HuH-7 (cell line): Measurements from ENCODE around the gene SHCBP1.
"Not testable (repeated sequence)": the region's sequence is repeated elsewhere in the genome, so short reads cannot be mapped to it uniquely, and the experiment has no call there.

Experiments
- DNase-seq: peaks from one replicate; pipeline ENCODE4 v3.0.0; 2011; ENCODE audit warnings: low spot score

Gene SHCBP1

DNA sequence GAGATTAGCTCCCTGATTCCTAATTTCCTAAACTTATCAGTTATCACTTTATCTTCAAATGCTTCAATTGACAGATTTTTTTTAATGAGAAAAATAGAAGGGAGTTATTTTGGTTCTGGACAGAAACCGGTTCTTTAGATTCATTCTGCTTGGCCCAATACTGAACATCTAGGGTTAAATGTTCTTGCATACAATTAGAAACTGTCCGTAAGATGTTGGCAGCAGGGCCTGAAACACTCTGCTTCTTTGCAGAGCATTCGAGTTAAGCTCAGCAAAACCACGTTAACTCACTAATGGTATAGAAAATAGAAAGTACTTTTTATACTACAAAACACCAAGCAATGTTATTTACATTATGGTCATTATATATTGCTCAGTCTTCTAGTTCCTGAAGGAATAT is 7.2 kb downstream of the SHCBP1 start:
- DNase-seq: no peak

GRCh38 chr16:46613352-46613751 is 7.8 kb downstream of the SHCBP1 start:
- DNase-seq: no peak

DNA sequence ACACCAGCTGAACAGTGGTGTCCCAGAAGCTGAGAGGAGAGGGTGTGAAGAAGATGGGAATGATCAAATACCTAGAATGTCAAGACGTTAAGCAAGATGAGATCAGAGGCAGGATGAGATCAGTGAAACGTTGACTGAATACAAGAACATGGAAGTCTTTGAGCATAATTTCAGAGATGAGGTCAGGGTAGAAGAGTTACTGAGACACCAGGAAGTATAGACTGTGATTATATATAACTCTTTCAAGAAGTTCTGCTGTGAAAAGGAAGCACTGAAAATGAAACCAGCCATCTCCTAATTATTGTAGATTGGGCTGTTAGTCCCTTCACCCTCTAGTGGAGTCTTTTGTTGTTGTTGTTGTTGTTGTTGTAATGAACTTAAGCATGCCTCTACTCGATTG is 9.1 kb downstream of the SHCBP1 start:
- no peak for DNase-seq

DNA sequence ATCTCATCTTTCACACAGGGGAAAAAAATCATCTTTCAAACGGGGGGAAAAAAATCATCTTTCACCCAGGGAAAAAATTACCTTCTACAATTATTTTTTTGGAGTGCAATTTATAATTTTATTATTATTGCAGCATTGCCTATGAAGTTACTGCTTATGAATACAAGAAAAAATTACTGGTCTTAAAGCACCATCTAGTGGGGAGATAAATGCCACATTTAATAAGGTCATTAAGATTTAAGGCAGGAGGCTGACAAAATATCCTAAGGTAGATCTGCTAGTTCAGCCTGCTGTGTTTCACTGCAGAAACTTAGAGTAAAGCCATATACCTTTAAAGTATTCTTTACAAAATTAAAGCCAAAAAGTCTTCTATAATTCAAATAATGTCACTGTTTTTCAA is 13.7 kb downstream of the SHCBP1 start:
- no peak for DNase-seq

DNA sequence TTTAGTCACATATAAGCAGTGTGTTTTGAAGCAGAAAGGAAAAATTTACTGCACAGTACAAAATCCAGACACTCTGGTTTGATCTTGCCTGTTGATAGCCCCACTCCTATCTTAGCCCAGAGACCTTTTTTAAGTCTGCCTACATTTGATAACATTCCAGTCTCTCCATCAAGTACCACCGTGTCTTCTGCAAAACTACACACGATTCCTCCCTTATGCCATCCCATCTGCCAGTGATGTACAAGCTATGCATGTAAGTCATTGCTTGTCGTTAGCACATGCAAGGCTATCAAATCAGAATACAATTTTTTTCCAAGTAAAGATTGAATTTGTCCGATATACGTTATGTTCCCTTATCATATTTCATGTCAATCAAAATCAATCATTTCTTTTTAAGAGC is 14.9 kb downstream of the SHCBP1 start:
- no peak for DNase-seq

DNA sequence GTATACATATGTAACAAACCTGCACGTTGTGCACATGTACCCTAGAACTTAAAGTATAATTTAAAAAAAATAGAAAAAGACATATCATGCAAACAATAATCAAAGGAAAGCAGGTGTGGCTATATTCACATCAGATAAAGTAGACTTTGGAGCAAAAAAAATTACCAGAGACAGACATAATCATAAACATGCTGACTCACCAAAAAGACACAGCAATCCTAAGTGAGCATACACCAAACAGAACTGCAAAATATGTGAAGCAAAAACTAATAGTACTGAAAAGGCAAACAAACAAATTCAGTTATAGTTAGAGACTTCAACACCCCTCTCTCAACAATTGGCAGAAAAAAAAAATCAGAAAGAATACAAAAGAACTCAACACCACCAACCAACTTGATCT is 29.9 kb downstream of the SHCBP1 start:
- no peak for DNase-seq

DNA sequence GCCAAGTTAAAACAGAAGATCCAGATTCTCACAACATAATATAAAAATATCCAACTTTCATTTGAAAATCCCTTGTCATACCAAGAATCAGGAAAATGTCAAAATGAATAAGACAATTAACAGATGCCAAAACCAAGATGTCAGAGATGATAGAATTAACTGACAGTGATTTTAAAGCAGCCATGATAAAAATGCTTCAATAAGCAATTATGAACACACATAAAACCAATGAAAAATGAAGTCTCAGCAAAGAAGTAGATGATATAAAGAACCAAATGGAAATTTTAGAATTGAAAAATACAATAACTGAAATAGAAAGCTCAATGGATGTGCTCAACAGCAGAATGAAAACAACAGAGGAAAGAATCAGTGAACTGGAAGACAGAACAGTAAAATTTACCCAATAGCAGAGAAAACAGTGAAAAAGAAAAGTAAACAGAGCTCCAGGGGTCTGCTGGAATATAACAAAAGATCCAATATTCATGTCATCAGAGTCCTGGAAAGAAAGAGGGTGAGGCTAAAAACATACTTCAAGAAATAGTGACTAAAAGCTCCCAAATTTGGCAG is 35.1 kb downstream of the SHCBP1 start:
- DNase-seq: no peak

DNA sequence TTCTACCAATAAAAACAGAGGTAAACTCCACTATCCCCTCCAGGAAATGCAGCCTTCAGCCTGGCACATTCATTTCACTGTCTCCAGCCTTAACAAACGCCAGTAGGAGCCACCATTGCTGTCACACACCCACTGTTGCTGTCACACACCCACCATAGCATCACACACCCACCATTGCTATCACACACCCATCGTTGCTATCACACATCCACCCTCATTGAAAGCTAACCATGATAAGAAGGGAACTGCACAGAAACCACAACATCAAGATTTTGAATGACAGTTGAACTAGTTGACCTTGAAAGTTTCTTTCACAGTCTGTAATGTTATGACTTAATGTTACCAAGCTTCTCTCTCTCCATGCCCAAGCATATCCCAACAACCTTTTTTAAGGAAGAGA is 38.1 kb downstream of the SHCBP1 start:
- DNase-seq: no peak

DNA sequence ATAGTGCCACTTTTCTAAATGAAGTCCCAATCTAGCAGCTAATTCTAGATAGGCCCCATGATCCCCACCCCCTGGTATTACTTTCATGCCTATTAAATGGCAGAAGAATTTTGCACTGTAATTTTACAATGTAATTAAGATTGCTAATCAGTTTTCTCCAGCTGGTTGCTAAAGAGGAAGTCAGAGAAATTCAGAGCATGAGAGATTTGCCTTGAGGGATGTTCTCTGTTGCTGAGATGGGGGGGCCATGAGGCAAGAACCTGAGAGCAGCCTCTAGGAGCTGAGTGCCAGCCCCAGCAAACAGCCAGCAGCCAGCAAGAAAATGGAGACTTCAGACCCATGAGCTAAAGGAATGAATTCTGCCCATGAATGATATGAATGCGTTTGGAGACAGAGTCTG is 38.9 kb downstream of the SHCBP1 start:
- no peak for DNase-seq

- no peak for DNase-seq
Measured at GRCh38 chr16:46577988-46578579, 43.1 kb downstream of the SHCBP1 start.

- no peak for DNase-seq
Measured at GRCh38 chr16:46573834-46574159, 47.4 kb downstream of the SHCBP1 start.

GRCh38 chr16:46573008-46573833 is 48.0 kb downstream of the SHCBP1 start:
- no peak for DNase-seq

DNA sequence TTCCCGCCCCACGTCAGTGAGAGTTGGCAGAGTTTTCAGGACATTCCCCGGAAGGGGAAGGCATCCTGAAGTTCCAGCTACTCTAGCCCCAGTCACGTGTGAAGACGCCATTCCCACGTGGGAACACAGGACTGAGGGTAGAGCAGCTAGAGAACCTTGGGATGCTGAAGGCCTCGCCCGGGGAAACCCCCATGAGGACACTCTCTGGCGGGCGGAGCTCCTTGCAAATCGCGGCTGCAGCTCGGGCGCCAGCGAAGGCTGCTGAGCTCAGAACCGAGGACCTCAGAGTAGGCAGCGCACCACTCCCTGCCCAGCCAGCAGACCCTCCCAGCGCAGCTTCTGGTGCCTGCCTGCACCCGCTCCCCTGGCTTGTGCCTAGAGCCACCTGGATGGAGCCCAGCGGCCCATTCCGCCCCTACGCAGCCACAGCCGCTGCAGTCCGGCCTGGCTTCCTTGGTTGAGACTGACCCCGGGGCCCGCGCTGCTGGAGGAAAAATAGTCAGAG is 51.9 kb downstream of the SHCBP1 start:
- no peak for DNase-seq

DNA sequence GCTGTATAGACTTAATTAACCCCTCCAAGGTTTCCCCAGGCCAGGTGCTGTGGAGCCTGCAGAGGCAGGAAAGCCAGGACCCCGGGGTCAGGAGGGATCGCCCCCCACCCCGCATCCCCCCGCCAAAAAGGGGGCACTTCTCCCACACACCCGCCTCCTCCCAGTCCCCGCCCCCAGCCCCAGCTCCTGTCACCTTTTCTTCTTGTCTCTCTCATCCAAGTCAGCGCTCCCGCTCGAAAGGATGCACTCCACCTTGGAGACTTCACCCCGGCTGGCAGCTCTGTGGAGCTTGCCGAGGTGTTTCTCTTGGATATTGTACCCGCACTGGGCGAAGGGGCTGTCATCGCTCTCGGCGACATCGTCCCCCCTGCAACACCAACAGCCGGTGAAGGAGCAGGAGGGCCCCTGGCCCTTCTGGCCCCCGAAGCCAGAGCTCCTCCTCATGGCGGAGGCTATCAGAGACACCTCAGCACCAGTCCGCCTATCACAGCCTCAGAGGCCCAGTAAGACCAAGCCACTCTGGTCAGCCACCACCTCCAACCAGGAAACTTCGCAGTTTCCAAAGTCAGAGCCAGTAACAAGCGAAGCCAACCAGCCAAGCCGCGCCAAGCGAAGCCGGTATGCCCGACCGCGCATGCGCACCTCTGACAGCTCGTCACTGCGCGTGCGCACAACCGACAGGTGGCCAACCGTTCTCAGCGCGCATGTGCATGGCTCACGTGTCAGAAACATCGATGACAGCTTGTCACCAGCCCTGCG is 52.5 kb downstream of the SHCBP1 start:
- DNase-seq: no peak

DNA sequence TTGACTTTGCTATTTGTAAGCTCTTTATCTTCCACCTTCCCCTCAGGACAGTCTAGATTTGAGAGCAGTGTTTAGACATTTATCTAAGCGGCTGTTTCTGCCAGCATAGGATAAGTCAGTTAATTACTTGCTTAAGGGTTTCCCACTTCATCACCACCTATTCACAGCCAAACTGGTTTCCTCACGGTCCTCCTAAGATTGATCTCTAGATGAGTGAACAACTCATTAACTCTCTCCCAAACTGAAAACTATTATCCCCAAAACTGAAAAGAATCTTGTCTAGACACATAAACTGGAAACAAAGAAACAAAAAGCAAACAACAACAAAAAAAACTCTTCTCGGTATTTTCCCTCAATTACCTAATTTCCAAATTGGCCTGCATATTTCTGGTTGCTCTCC is 58.2 kb downstream of the SHCBP1 start:
- DNase-seq: no peak

GRCh38 chr16:46558018-46558417 is 63.2 kb downstream of the SHCBP1 start:
- no peak for DNase-seq

DNA sequence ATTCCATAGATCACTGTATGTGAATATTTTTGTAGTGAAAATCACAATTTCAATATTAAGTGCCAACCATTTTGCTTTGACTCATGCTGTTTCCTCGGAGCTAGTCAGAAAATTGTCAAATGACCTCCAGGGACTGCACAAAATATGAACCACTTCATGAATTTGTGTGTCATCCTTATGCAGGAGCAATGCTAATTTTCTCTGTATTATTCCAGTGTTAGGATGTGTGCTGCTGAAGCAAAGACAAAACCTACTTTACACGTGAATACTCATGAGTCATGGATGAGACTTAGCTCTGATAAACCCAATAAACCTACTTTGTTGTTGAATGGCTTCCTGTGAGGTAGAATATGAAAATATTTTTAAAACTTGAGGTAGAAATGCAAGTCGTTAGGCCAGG is 65.2 kb downstream of the SHCBP1 start:
- no peak for DNase-seq

- not testable (repeated sequence) for DNase-seq
Measured at GRCh38 chr16:46554435-46554834, 66.7 kb downstream of the SHCBP1 start.

GRCh38 chr16:46549477-46549876 is 71.7 kb downstream of the SHCBP1 start:
- no peak for DNase-seq
